Fibroblast of villous mesenchyme (primary cell): ENCODE data around the gene VWF. TPM values are rescaled to one million over a fixed set of nuclear protein-coding genes. Genes with fewer than 3 reads are reported as not detected.

ENCODE experiments used
- DNase-seq: peaks from one replicate; pipeline ENCODE4 v3.0.0-alpha.2; 2010; ENCODE audit warnings: low read depth
- H3K4me3 ChIP-seq: 2 replicates; pipeline ENCODE4 v1.5.1; 2011; ENCODE audit warnings: low read depth, mild to moderate bottlenecking, low read length
- total RNA-seq: library from RNA; depleted of rRNA; stranded (reverse); fragments of >200 nt; gene quantifications from 2 replicates; pipeline ENCODE4 v1.2.3, GENCODE V29; 2012
- TF ChIP-seq, protein P1 (sequence below): IDR thresholded peaks from 2 replicates; pipeline ENCODE4 v1.5.1; 2012; ENCODE audit warnings: low read depth, mild to moderate bottlenecking, low read length; ENCODE audit not compliant: insufficient read depth

VWF gene
- total RNA-seq, 1 donor = under 0.01 TPM

DNA sequence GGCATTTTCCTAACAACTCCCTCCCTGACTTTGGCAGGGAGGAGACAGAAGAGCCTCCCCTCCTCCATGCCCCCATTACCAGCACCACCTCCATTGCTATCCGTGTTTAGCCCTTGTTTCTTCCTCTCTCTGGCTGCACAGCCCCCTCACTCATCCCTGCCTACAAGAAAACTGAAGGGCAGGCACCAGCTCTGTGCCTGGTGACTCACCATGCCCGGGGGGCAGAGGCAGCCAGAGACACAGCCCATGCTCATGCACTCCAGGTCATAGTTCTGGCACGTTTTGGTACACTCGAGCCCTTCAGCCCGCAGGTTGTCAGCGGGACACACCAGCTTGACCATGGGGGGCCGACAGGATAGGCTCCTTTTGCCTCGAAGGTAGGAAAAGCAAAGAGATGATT, 80.4 kb downstream of the VWF start:
- TF ChIP-seq, protein P1, sequence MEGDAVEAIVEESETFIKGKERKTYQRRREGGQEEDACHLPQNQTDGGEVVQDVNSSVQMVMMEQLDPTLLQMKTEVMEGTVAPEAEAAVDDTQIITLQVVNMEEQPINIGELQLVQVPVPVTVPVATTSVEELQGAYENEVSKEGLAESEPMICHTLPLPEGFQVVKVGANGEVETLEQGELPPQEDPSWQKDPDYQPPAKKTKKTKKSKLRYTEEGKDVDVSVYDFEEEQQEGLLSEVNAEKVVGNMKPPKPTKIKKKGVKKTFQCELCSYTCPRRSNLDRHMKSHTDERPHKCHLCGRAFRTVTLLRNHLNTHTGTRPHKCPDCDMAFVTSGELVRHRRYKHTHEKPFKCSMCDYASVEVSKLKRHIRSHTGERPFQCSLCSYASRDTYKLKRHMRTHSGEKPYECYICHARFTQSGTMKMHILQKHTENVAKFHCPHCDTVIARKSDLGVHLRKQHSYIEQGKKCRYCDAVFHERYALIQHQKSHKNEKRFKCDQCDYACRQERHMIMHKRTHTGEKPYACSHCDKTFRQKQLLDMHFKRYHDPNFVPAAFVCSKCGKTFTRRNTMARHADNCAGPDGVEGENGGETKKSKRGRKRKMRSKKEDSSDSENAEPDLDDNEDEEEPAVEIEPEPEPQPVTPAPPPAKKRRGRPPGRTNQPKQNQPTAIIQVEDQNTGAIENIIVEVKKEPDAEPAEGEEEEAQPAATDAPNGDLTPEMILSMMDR = no peak
- no peak overlapping the region for H3K4me3 ChIP-seq
- no peak for DNase-seq

DNA sequence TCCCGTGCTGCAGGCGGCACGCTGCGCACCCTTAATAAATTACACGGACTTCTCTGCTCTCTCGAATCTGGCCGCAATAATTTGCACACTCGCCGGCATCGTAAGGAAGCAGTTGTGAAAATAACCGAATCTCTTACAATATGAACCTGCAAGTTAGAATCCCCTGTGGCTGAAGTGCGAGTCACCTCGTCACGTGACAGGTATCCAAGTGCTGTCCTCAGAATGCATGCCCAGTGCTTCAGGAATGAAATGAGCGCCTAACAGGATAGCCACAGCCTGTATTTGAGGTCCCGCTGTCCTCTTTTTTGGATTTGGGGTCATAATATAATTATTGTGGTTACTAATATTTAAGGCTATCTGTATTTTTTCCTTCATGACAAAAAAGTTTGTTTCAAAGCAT, 82.0 kb downstream of the VWF start:
- H3K4me3 ChIP-seq = no peak overlapping the region
- TF ChIP-seq, protein P1 = no peak
- DNase-seq = no peak

DNA sequence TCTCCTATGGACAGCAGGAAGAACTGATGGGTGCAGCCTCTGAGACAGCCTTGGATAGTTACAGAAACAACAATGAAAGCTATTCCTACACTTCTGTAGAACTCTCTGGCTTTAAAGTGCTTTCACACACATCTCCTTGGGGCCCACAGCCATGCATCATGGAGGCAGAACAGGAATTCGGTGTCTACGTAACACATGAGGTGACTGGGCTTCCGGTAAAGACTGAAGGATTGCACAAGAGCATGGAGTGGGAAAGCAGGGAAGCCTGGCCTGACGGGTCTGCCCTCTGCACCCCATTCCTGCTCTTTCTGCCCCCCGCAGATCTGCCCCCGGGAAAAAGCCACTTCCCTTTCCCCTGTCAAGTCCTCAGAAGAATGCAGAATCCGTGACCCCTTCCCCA, 82.6 kb downstream of the VWF start:
- peak; percentile 37 for DNase-seq
- H3K4me3 ChIP-seq = no peak overlapping the region
- TF ChIP-seq, protein P1 = no peak

DNA sequence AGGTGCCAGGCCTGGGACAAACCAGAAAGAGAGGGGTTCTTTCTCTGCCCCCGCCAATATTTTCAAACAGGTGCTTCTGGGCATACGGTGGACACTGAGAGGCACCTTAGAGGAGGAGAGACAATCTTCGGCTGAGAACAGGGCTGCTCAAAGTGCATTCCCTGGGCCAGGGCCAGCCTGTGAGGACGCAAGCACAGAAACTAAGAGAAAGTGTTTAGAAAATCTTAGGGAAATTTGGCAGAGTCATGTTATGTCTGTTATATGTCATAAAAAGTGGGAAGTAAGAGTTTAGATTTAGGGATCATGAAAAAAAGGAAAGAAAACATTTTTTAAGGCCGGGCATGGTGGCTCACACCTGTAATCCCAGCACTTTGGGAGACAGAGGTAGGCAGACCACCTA, 83.7 kb downstream of the VWF start:
- no peak for DNase-seq
- H3K4me3 ChIP-seq = no peak overlapping the region
- TF ChIP-seq, protein P1 = no peak

DNA sequence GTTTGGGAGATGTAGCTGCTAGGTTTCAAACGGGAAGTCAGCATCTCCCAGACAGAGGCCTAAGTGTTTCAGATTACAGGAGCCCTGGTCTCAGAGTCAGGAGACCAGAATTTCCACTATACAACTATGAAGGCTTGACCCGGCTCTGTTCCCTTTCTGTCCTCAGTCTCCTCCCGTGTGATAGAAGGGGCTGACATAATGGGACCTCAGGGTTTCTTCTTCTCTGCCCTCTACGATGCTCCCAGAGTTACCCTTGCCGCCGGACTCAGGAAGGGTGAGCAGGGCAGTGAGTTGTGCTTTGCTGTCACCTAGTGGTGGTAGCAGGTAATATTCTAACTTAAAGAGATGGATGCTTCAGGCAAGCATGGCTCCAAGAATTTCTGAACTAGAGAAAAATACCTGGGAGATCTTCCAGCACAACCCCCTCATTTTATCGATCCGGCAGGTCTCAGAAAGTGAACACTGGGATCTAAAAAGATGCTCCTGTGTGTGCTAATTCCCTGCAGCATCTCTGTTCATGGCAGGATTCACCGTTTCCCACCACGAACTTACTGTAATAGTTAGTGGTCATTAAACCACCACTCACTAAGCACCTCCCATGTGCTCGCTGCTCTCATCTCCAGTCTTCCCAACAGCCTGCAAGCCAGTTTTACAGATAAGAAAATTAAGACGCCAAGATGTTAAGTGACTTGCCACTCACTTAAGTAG, 84.4 kb downstream of the VWF start:
- TF ChIP-seq, protein P1 = peak; percentile 95
- peak; percentile 74 for DNase-seq
- H3K4me3 ChIP-seq = no peak overlapping the region

DNA sequence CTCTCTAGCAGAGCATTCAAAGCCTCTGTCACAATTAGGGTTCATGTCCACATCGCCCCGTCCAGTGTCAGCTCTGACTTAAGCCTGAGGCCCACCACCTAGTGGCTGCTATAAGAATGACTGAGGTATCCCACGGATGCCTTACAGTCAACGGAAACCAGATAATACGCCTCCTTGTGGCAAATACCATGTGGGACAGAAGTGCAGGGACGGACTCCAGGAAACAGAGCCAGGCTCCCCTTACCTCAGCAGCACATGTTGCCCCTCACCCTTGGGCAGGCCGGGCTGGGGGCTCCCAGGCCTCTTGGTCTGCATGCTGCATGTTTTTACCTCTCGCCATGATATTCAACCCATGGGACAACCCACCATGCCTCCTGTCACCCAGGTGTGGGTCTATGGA, 86.3 kb downstream of the VWF start:
- peak; percentile 82 for DNase-seq
- H3K4me3 ChIP-seq = no peak overlapping the region
- TF ChIP-seq, protein P1 = peak; percentile 91

DNA sequence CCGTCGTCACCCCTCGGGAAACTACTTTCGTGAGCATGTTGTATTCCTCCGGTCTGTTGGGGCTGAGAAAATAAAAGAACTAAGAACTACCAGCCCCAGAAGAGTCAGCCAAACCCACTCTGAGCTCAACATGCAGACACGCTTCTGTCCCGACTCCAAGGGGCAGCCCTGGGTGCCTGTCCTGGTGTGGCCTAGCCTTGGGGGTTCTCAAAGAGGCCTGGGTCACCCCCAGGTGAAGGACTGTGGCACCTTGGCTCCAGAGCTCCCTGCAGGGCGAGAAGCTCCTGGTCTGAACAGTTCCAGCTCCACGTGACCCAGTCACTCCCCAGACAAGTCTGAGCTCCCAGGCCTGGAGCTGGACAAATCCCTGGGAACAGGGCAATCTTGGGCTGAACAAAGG, 87.0 kb downstream of the VWF start:
- TF ChIP-seq, protein P1 = no peak
- no peak overlapping the region for H3K4me3 ChIP-seq
- DNase-seq = no peak
